Measurements from ENCODE around the gene SCRT2. TPM values are rescaled to one million over a fixed set of nuclear protein-coding genes. Genes with fewer than 3 reads are reported as not detected.

Gene SCRT2
- total and polyA plus RNA-seq, 12 donors = not detected

GRCh38 chr20:661474-662270 is 13.9 kb downstream of the SCRT2 start:
- no peaks in the 10 kb centered on the region for H3K36me3 ChIP-seq (replicated peaks in 1 of 2)
- no peak overlapping the region for H3K4me3 ChIP-seq
- intact Hi-C loops (cut with DNase I) = no loop called here
- no peak overlapping the region for H3K27ac ChIP-seq
- H3K4me1 ChIP-seq (replicated peaks in 1 of 2) = no peaks in the 10 kb centered on the region
- DNase-seq = no peak
- 35 to 45% (median 35%) methylated on average over 17 to 29 of the region's 29 CpGs for WGBS, 4 donors
- H3K9me3 ChIP-seq (replicated peaks in 1 of 3) = no peaks in the 10 kb centered on the region
- TF ChIP-seq POLR2A (IDR thresholded peaks at IDR 0.05) (no peak), CTCF (IDR thresholded peaks at IDR 0.05) (no peak)
- peaks cover 49% of the 10 kb centered on the region for H3K27me3 ChIP-seq

GRCh38 chr20:658731-659291 is 16.8 kb downstream of the SCRT2 start:
- no peak for TF ChIP-seq CTCF (IDR thresholded peaks at IDR 0.05)
- TF ChIP-seq POLR2A (IDR thresholded peaks at IDR 0.05) = no peak
- H3K27ac ChIP-seq = no peak overlapping the region
- 36 to 50% (median 47%) methylated on average over 5 of the region's 5 CpGs for WGBS, 4 donors
- no peaks in the 10 kb centered on the region for H3K9me3 ChIP-seq (replicated peaks in 1 of 3)
- intact Hi-C loops (cut with DNase I) = no loop called here
- no peak overlapping the region for H3K4me3 ChIP-seq
- H3K36me3 ChIP-seq (replicated peaks in 1 of 2) = no peaks in the 10 kb centered on the region
- H3K27me3 ChIP-seq = peaks cover 23% of the 10 kb centered on the region
- peak in 1 of 7 donors; percentile 16 for DNase-seq
- peaks cover 0 to 4% of the 10 kb centered on the region in 2 donors for H3K4me1 ChIP-seq (replicated peaks in 1 of 2)

GRCh38 chr20:658202-658601 is 17.4 kb downstream of the SCRT2 start:
- intact Hi-C loops (cut with DNase I) = no loop called here
- H3K4me1 ChIP-seq (replicated peaks in 1 of 2) = peaks cover 0 to 8% of the 10 kb centered on the region in 2 donors

More at GRCh38 chr20:658202-658601, 17.4 kb downstream of the SCRT2 start:
- H3K27me3 ChIP-seq = peaks cover 17% of the 10 kb centered on the region
- no peaks in the 10 kb centered on the region for H3K36me3 ChIP-seq (replicated peaks in 1 of 2)
- no peak overlapping the region for H3K27ac ChIP-seq
- H3K9me3 ChIP-seq (replicated peaks in 1 of 3) = no peaks in the 10 kb centered on the region
- no peak overlapping the region for H3K4me3 ChIP-seq
- 20 to 57% (median 42%) methylated on average over 1 to 2 of the region's 2 CpGs for WGBS, 4 donors
- no peak for DNase-seq
- TF ChIP-seq CTCF (IDR thresholded peaks at IDR 0.05) = no peak
- TF ChIP-seq POLR2A (IDR thresholded peaks at IDR 0.05) = no peak
